Ureter (tissue), 1 donor: ENCODE results near the gene GIMAP5. TPM values are rescaled to one million over a fixed set of nuclear protein-coding genes. Genes with fewer than 3 reads are reported as not detected.

Source experiments
- DNase-seq: peaks from one replicate; pipeline ENCODE4 v3.0.0-alpha.2; 2020; ENCODE audit warnings: low spot score
- total RNA-seq: library from RNA; stranded (reverse); gene quantifications from one replicate; pipeline ENCODE4 v1.2.4, GENCODE V29; 2023
- donor health status: DM: yes; HTN: yes; CAD: no.

GIMAP5 gene
- total RNA-seq = 19.2 TPM

- no peak for DNase-seq
These were observed at the start of gene GIMAP5 for GRCh38 chr7:150737265-150738055. Gene GIMAP5, plus strand, starts transcription at chr7:150737418. Its CDS starts 3,467 bp downstream, at chr7:150740885.

GRCh38 chr7:150688630-150689029 is 48.6 kb upstream of the GIMAP5 start:
- DNase-seq = no peak

- DNase-seq = no peak
These were observed 41.6 kb upstream of the GIMAP5 start for GRCh38 chr7:150695654-150696053.

GRCh38 chr7:150703209-150703608 is 34.0 kb upstream of the GIMAP5 start:
- DNase-seq = no peak

- DNase-seq = no peak
These were observed 21.9 kb upstream of the GIMAP5 start for GRCh38 chr7:150715293-150715692.

GRCh38 chr7:150715738-150716137 is 21.5 kb upstream of the GIMAP5 start:
- DNase-seq = no peak

- no peak for DNase-seq
These were observed 20.9 kb upstream of the GIMAP5 start, which contains the start of gene GIMAP1 for GRCh38 chr7:150716368-150716767. Gene GIMAP1, plus strand, starts transcription at chr7:150716613. Its CDS starts 2,435 bp downstream, at chr7:150719048.

GRCh38 chr7:150716939-150717338 is 20.3 kb upstream of the GIMAP5 start:
- DNase-seq = no peak

- no peak for DNase-seq
These were observed 19.3 kb upstream of the GIMAP5 start for GRCh38 chr7:150717814-150718420.

- no peak for DNase-seq
These were observed 17.8 kb upstream of the GIMAP5 start for GRCh38 chr7:150719436-150719835.

GRCh38 chr7:150719960-150720891 is 17.0 kb upstream of the GIMAP5 start:
- DNase-seq = no peak

- DNase-seq = no peak
These were observed 15.2 kb upstream of the GIMAP5 start for GRCh38 chr7:150721970-150722373.

- no peak for DNase-seq
These were observed 14.7 kb upstream of the GIMAP5 start for GRCh38 chr7:150722431-150722931.

GRCh38 chr7:150723467-150723866 is 13.8 kb upstream of the GIMAP5 start:
- no peak for DNase-seq

GRCh38 chr7:150727381-150727780 is 9.8 kb upstream of the GIMAP5 start:
- no peak for DNase-seq

GRCh38 chr7:150728011-150728410 is 9.2 kb upstream of the GIMAP5 start:
- DNase-seq = no peak

GRCh38 chr7:150728609-150729008 is 8.6 kb upstream of the GIMAP5 start:
- DNase-seq = no peak

- DNase-seq = no peak
These were observed 5.3 kb upstream of the GIMAP5 start for GRCh38 chr7:150731916-150732315.

- no peak for DNase-seq
These were observed 4.3 kb upstream of the GIMAP5 start for GRCh38 chr7:150732786-150733481.

- DNase-seq = no peak
These were observed 3.6 kb upstream of the GIMAP5 start for GRCh38 chr7:150733482-150734095.

- DNase-seq = no peak
These were observed 3.0 kb upstream of the GIMAP5 start for GRCh38 chr7:150734254-150734653.
